ENCODE measurements around the gene PIEZO1.

Gene PIEZO1

GRCh38 chr16:88804552-88805339 is 19.7 kb upstream of the PIEZO1 start:
- TF ChIP-seq ZFX (IDR thresholded peaks at IDR 0.05) (no peak), CTCF (conservative IDR thresholded peaks at IDR 0.05) (no peak)

GRCh38 chr16:88804173-88804551 is 19.1 kb upstream of the PIEZO1 start:
- TF ChIP-seq ZFX (IDR thresholded peaks at IDR 0.05): no peak
- TF ChIP-seq CTCF (conservative IDR thresholded peaks at IDR 0.05): no peak
- H3K27ac ChIP-seq: peak overlapping the region; percentile 93

More at GRCh38 chr16:88804552-88805339, 19.7 kb upstream of the PIEZO1 start:
- H3K27ac ChIP-seq: peak overlapping the region; percentile 93

- H3K27ac ChIP-seq: peak within 1 kb of the TSS; percentile 93
- TF ChIP-seq CTCF (conservative IDR thresholded peaks at IDR 0.05) (no peak), ZFX (IDR thresholded peaks at IDR 0.05) (no peak; the same call in 1 of the 2 replicates)
Observed at GRCh38 chr16:88803264-88803987, 18.4 kb upstream of the PIEZO1 start, which contains the start of gene CDT1. CDT1 (plus strand) TSS chr16:88803789; CDS start chr16:88803832, 43 bp downstream.

- no peak overlapping the region for H3K27ac ChIP-seq
- TF ChIP-seq ZFX (IDR thresholded peaks at IDR 0.05): no peak
- TF ChIP-seq CTCF (conservative IDR thresholded peaks at IDR 0.05): no peak
Observed at GRCh38 chr16:88800277-88800592, 15.2 kb upstream of the PIEZO1 start.

- TF ChIP-seq CTCF (conservative IDR thresholded peaks at IDR 0.05) (no peak), ZFX (IDR thresholded peaks at IDR 0.05) (no peak)
Observed at GRCh38 chr16:88799569-88800276, 14.7 kb upstream of the PIEZO1 start.

GRCh38 chr16:88798772-88799455 is 13.9 kb upstream of the PIEZO1 start:
- no peak for TF ChIP-seq ZFX (IDR thresholded peaks at IDR 0.05)
- no peak overlapping the region for H3K27ac ChIP-seq

More at GRCh38 chr16:88799569-88800276, 14.7 kb upstream of the PIEZO1 start:
- H3K27ac ChIP-seq: no peak overlapping the region

- TF ChIP-seq CTCF (conservative IDR thresholded peaks at IDR 0.05): no peak
- no peak for TF ChIP-seq ZFX (IDR thresholded peaks at IDR 0.05)
Observed at GRCh38 chr16:88798073-88798472, 13.1 kb upstream of the PIEZO1 start.

More at GRCh38 chr16:88798073-88798472, 13.1 kb upstream of the PIEZO1 start:
- H3K27ac ChIP-seq: no peak overlapping the region

All from C4-2B (cell line).